GM19438 (cell line): ENCODE measurements around the gene AFAP1.
A peak's percentile ranks its signal among the peaks of the same experiment; 100 is the strongest.

ENCODE experiments used
- ATAC-seq: cut with Tn5 transposase; IDR thresholded peaks from one replicate; pipeline ENCODE4 v1.9.1; 2021; ENCODE audit warnings: low read depth; ENCODE audit not compliant: unreplicated experiment

AFAP1 gene

GRCh38 chr4:7764466-7764865, 175.2 kb downstream of the AFAP1 start:
- ATAC-seq = no peak

GRCh38 chr4:7763788-7764187, 175.9 kb downstream of the AFAP1 start:
- ATAC-seq = no peak

- ATAC-seq = no peak
These were observed 176.6 kb downstream of the AFAP1 start for GRCh38 chr4:7763106-7763505.

- ATAC-seq = no peak
These were observed 177.2 kb downstream of the AFAP1 start for GRCh38 chr4:7762376-7763030.

- peak; percentile 74 for ATAC-seq
These were observed 177.9 kb downstream of the AFAP1 start for GRCh38 chr4:7761720-7762119.

GRCh38 chr4:7761312-7761711, 178.3 kb downstream of the AFAP1 start:
- no peak for ATAC-seq

GRCh38 chr4:7760706-7761105, 179.0 kb downstream of the AFAP1 start:
- no peak for ATAC-seq

- no peak for ATAC-seq
These were observed 179.4 kb downstream of the AFAP1 start for GRCh38 chr4:7760228-7760627.

- no peak for ATAC-seq
These were observed 180.0 kb downstream of the AFAP1 start for GRCh38 chr4:7759635-7760034.

GRCh38 chr4:7759216-7759615, 180.4 kb downstream of the AFAP1 start:
- ATAC-seq = no peak

GRCh38 chr4:7758476-7758875, 181.2 kb downstream of the AFAP1 start:
- no peak for ATAC-seq

- ATAC-seq = no peak
These were observed 181.9 kb downstream of the AFAP1 start for GRCh38 chr4:7757501-7758471.

GRCh38 chr4:7756561-7757355, 182.9 kb downstream of the AFAP1 start:
- no peak for ATAC-seq

GRCh38 chr4:7756071-7756470, 183.6 kb downstream of the AFAP1 start:
- no peak for ATAC-seq

GRCh38 chr4:7755561-7755960, 184.1 kb downstream of the AFAP1 start:
- ATAC-seq = no peak

GRCh38 chr4:7754565-7755262, 184.9 kb downstream of the AFAP1 start:
- no peak for ATAC-seq

- ATAC-seq = no peak
These were observed 185.7 kb downstream of the AFAP1 start for GRCh38 chr4:7753931-7754465.

- ATAC-seq = no peak
These were observed 186.4 kb downstream of the AFAP1 start for GRCh38 chr4:7753271-7753670.

- ATAC-seq = no peak
These were observed 187.0 kb downstream of the AFAP1 start for GRCh38 chr4:7752649-7753048.

- no peak for ATAC-seq
These were observed 188.7 kb downstream of the AFAP1 start for GRCh38 chr4:7750972-7751371.
